Panc1 (cell line): Measurements from ENCODE around the gene CEPT1. TPM values are rescaled to one million over a fixed set of nuclear protein-coding genes. Genes with fewer than 3 reads are reported as not detected.
A peak's percentile ranks its signal among the peaks of the same experiment; 100 is the strongest.
"Not testable (repeated sequence)": the region's sequence is repeated elsewhere in the genome, so short reads cannot be mapped to it uniquely, and the experiment has no call there.

Experiments used
- ATAC-seq: fragments of 200-7000 bp; cut with Tn5 transposase; 2 replicates; pipeline ENCODE4 v1.9.1; 2020; ENCODE audit warnings: mild to moderate bottlenecking, moderate library complexity
- Bru-seq: library from RNA; stranded (reverse); fragments of 400-500 nt; gene quantifications from one replicate; lab custom pipeline; 2021; lab: Mats Ljungman, UMichigan
- BruChase-seq, 2 experiments: library from RNA; stranded (reverse); fragments of 400-500 nt; gene quantifications; one replicate each; lab custom pipeline; 2021; lab: Mats Ljungman, UMichigan
- BruUV-seq: library from RNA; stranded (reverse); fragments of 400-500 nt; replicated peaks from 2 replicates; lab custom pipeline; 2021; lab: Mats Ljungman, UMichigan
- CTCF ChIA-PET: fragments of 300-600 bp; sonication (Branson Sonifier 250); formaldehyde crosslinking; loops from one replicate; lab custom pipeline; 2022; ENCODE audit warnings: antibody characterized with exemption; lab: Charles Lee
- POLR2A ChIA-PET: fragments of 300-600 bp; sonication (Branson Sonifier 250); formaldehyde crosslinking; loops from one replicate; lab custom pipeline; 2022; ENCODE audit warnings: antibody characterized with exemption; lab: Charles Lee
- DNase-seq: peaks from one replicate; pipeline ENCODE4 v3.0.0-alpha.2; 2010; ENCODE audit warnings: low read depth, low spot score
- H3K27ac ChIP-seq: 2 replicates; pipeline ENCODE4 v1.5.1; 2011; ENCODE audit warnings: mild to moderate bottlenecking, low read length, inconsistent platforms
- H3K27me3 ChIP-seq: fragments of 200-500 bp; sonication (Bioruptor generic); 2 replicates; pipeline ENCODE4 v1.6.0; 2014; ENCODE audit warnings: low read length, inconsistent platforms; ENCODE audit not compliant: control insufficient read depth, insufficient read depth
- H3K36me3 ChIP-seq: fragments of 200-500 bp; sonication (Bioruptor generic); 2 replicates; pipeline ENCODE4 v1.5.1; 2014; ENCODE audit warnings: inconsistent platforms, mild to moderate bottlenecking, low read length, moderate library complexity; ENCODE audit not compliant: control insufficient read depth, insufficient read depth
- H3K4me1 ChIP-seq: 2 replicates; pipeline ENCODE4 v1.5.1; 2011; ENCODE audit warnings: inconsistent platforms, mild to moderate bottlenecking, low read length, moderate library complexity; ENCODE audit not compliant: control insufficient read depth, insufficient read depth
- H3K4me3 ChIP-seq, 2 experiments: 2 replicates each; pipeline ENCODE4 v1.5.1; 2011 to 2012; ENCODE audit warnings: low read depth in 2 of 2, low read length in 2 of 2, mild to moderate bottlenecking in 2 of 2, inconsistent platforms in 1 of 2, moderate library complexity in 1 of 2
- H3K9me3 ChIP-seq: fragments of 200-500 bp; sonication (Bioruptor generic); 2 replicates; pipeline ENCODE4 v1.5.1; 2014; ENCODE audit warnings: low read depth, mild to moderate bottlenecking, inconsistent platforms, low read length, moderate library complexity; ENCODE audit not compliant: control insufficient read depth, insufficient read depth
- CTCF ChIP-seq: fragments of 450-650 bp; IDR thresholded peaks from 2 replicates; pipeline ENCODE4 v1.5.1; 2017; ENCODE audit warnings: mild to moderate bottlenecking
- POLR2AphosphoS5 ChIP-seq: IDR thresholded peaks from 2 replicates; pipeline ENCODE4 v1.6.1; 2012; ENCODE audit warnings: mild to moderate bottlenecking, low read depth, low read length, moderate library complexity
- SIN3A ChIP-seq: IDR thresholded peaks from 2 replicates; pipeline ENCODE4 v1.6.1; 2012; ENCODE audit warnings: low read depth, mild to moderate bottlenecking, low read length, moderate library complexity, borderline replicate concordance; ENCODE audit not compliant: insufficient read depth
- TCF7L2 ChIP-seq: IDR thresholded peaks from 2 replicates; pipeline ENCODE4 v1.6.1; 2011; ENCODE audit warnings: mild to moderate bottlenecking, low read depth, low read length, inconsistent platforms
- in situ Hi-C: cut with HindIII; loops from 2 replicates; pipeline ENCODE4 v1.10.0; 2016; ENCODE audit warnings: low sequenced_read_pairs, low pct_unique_long_range_greater_than_20kb
- intact Hi-C: fragments of 100-400 bp; cut with micrococcal nuclease; formaldehyde crosslinking; loops from one replicate; pipeline ENCODE4 v1.10.0; 2022; ENCODE audit not compliant: unreplicated experiment
- long read RNA-seq: library from polyadenylated mRNA; unstranded; transcript quantifications from one replicate; pipeline ENCODE4 v2.0.0, GENCODE V29; 2021; ENCODE audit not compliant: unreplicated experiment
- polyA plus RNA-seq: library from polyadenylated mRNA; unstranded; fragments of >200 nt; gene quantifications from one replicate; pipeline ENCODE4 v1.2.1, GENCODE V29; 2012; ENCODE audit warnings: missing spikeins; ENCODE audit not compliant: insufficient read length
- total RNA-seq: library from RNA; stranded (reverse); gene quantifications from one replicate; pipeline ENCODE4 v1.2.1, GENCODE V29; 2021; ENCODE audit not compliant: unreplicated experiment
- TF ChIP-seq, protein P1 (sequence below), 2 experiments: IDR thresholded peaks; 2 replicates each; pipeline ENCODE4 v1.6.1; 2011 to 2012; ENCODE audit warnings: low read depth in 2 of 2, control low read depth in 1 of 2, low read length in 1 of 2, mild to moderate bottlenecking in 1 of 2, moderate library complexity in 1 of 2; ENCODE audit not compliant: insufficient read depth in 1 of 2

Gene CEPT1
- 21.9 TPM for total RNA-seq
- 8.4 TPM for polyA plus RNA-seq
- Bru-seq, nascent RNA: percentile 79 among the genes with signal in this experiment
- BruChase-seq, experiment 1, labeled RNA remaining after a 2-hour chase: percentile 85 among the genes with signal in this experiment
- BruChase-seq, experiment 2, labeled RNA remaining after a 6-hour chase: percentile 80 among the genes with signal in this experiment
- long read RNA-seq, transcript CEPT1-201 (9 exons, 2,198 nt): major isoform, 25 of 33 reads
- long read RNA-seq, partial matches to known transcripts: 4 of 33 reads
- long read RNA-seq, other reads (novel, unspliced or antisense): 4 of 33 reads

- in situ Hi-C loops: no loop called here
- peak within 1 kb of the TSS; percentile 93 for H3K27ac ChIP-seq
These were observed at the start of gene CEPT1, which contains the start of gene DRAM2 for GRCh38 chr1:111139956-111140679. Gene CEPT1 (plus strand): TSS chr1:111140223. CDS start chr1:111147715, 7,492 bp downstream. Gene DRAM2 (minus strand): TSS chr1:111140093. CDS start chr1:111131554, 8,539 bp downstream.

DNA sequence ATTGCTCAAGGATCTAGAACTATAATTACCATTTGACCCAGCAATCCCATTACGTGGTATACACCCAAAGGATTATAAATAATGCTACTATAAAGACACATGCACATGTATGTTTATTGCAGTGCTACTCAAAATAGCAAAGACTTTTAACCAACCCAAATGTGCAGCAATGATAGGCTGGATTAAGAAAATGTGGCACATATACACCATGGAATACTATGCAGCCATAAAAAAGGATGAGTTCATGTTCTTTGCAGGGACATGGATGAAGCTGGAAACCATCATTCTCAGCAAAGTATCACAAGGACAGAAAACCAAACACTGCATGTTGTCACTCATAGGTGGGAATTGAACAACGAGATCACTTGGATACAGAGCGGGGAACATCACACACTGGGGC, 44.6 kb upstream of the CEPT1 start:
- H3K27me3 ChIP-seq, H3K4me1 ChIP-seq, POLR2A ChIA-PET, H3K9me3 ChIP-seq, intact Hi-C loops, H3K4me3 ChIP-seq, ATAC-seq, DNase-seq, H3K36me3 ChIP-seq, BruUV-seq, in situ Hi-C loops, CTCF ChIA-PET, H3K27ac ChIP-seq: not testable (repeated sequence)

More at GRCh38 chr1:111139956-111140679, at the start of gene CEPT1, which contains the start of gene DRAM2:
- H3K4me1 ChIP-seq: peaks cover 15% of the 10 kb centered on the region; the same call in 1 of the 2 replicates
- H3K36me3 ChIP-seq: peaks cover 11% of the 10 kb centered on the region; the same call in 1 of the 2 replicates
- intact Hi-C loops: no loop called here
- no peaks in the 10 kb centered on the region for H3K9me3 ChIP-seq
- BruUV-seq: no TSS peak
- TF ChIP-seq SIN3A (peak; percentile 37; the same call in 1 of the 2 replicates), POLR2AphosphoS5 (peak; percentile 79)
- TF ChIP-seq, protein P1, sequence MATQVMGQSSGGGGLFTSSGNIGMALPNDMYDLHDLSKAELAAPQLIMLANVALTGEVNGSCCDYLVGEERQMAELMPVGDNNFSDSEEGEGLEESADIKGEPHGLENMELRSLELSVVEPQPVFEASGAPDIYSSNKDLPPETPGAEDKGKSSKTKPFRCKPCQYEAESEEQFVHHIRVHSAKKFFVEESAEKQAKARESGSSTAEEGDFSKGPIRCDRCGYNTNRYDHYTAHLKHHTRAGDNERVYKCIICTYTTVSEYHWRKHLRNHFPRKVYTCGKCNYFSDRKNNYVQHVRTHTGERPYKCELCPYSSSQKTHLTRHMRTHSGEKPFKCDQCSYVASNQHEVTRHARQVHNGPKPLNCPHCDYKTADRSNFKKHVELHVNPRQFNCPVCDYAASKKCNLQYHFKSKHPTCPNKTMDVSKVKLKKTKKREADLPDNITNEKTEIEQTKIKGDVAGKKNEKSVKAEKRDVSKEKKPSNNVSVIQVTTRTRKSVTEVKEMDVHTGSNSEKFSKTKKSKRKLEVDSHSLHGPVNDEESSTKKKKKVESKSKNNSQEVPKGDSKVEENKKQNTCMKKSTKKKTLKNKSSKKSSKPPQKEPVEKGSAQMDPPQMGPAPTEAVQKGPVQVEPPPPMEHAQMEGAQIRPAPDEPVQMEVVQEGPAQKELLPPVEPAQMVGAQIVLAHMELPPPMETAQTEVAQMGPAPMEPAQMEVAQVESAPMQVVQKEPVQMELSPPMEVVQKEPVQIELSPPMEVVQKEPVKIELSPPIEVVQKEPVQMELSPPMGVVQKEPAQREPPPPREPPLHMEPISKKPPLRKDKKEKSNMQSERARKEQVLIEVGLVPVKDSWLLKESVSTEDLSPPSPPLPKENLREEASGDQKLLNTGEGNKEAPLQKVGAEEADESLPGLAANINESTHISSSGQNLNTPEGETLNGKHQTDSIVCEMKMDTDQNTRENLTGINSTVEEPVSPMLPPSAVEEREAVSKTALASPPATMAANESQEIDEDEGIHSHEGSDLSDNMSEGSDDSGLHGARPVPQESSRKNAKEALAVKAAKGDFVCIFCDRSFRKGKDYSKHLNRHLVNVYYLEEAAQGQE (IDR thresholded peaks at IDR 0.05; ENCODE audit: insufficient read depth in 1 of 2, low read depth in 2 of 2, low read length in 1 of 2): no peak
- POLR2A ChIA-PET: no interaction called here
- peak within 1 kb of the TSS; percentile 82 to 84 for H3K4me3 ChIP-seq
- ATAC-seq: peak; percentile 92
- peak; percentile 66 for DNase-seq
- H3K27me3 ChIP-seq: no peaks in the 10 kb centered on the region
- CTCF ChIA-PET: no interaction called here

GRCh38 chr1:111097356-111098099, 42.5 kb upstream of the CEPT1 start:
- no peak overlapping the region for H3K4me3 ChIP-seq
- intact Hi-C loops: no loop called here
- ATAC-seq (no peak), DNase-seq (no peak)
- no peaks in the 10 kb centered on the region for H3K27me3 ChIP-seq
- ChIA-PET POLR2A (no interaction called here), CTCF (no interaction called here)
- in situ Hi-C loops: no loop called here
- no peaks in the 10 kb centered on the region for H3K4me1 ChIP-seq
- BruUV-seq: no TSS peak
- H3K36me3 ChIP-seq: no peaks in the 10 kb centered on the region
- H3K9me3 ChIP-seq: no peaks in the 10 kb centered on the region
- TF ChIP-seq POLR2AphosphoS5: no peak
- no peak for TF ChIP-seq TCF7L2
- TF ChIP-seq, protein P1 (IDR thresholded peaks at IDR 0.05; ENCODE audit: insufficient read depth in 1 of 2, low read depth in 2 of 2, low read length in 1 of 2): no peak
- TF ChIP-seq CTCF: no peak
- no peak for TF ChIP-seq SIN3A
- no peak overlapping the region for H3K27ac ChIP-seq
